Endodermal cell (in vitro differentiated cells): ENCODE data around the gene AQP5. TPM values are rescaled to one million over a fixed set of nuclear protein-coding genes. Genes with fewer than 3 reads are reported as not detected.
A peak's percentile ranks its signal among the peaks of the same experiment; 100 is the strongest.

Experiments
- DNase-seq: peaks from one replicate; pipeline ENCODE4 v3.0.0-alpha.2; 2017
- H3K27ac ChIP-seq: 2 replicates; pipeline ENCODE4 v1.5.1; 2013; ENCODE audit warnings: mild to moderate bottlenecking, low read depth, low read length, moderate library complexity
- H3K27me3 ChIP-seq: 2 replicates; pipeline ENCODE4 v1.6.1; 2013; ENCODE audit warnings: mild to moderate bottlenecking, low read length, moderate library complexity; ENCODE audit not compliant: insufficient read depth, control insufficient read depth, poor library complexity, severe bottlenecking
- H3K36me3 ChIP-seq: 2 replicates; pipeline ENCODE4 v1.7.0; 2013; ENCODE audit warnings: mild to moderate bottlenecking, low read length, moderate library complexity; ENCODE audit not compliant: control insufficient read depth, insufficient read depth
- H3K4me1 ChIP-seq: one replicate; pipeline ENCODE4 v1.7.0; 2013; ENCODE audit warnings: low read length; ENCODE audit not compliant: control insufficient read depth, insufficient read depth
- H3K4me3 ChIP-seq: 2 replicates; pipeline ENCODE4 v1.5.1; 2013; ENCODE audit warnings: mild to moderate bottlenecking, low read length, moderate library complexity
- H3K9ac ChIP-seq: 2 replicates; pipeline ENCODE4 v1.6.1; 2013; ENCODE audit warnings: mild to moderate bottlenecking, low read length, moderate library complexity; ENCODE audit not compliant: poor library complexity, severe bottlenecking; ENCODE audit errors: extremely low read depth
- H3K9me3 ChIP-seq: 2 replicates; pipeline ENCODE4 v1.6.1; 2013; ENCODE audit warnings: mild to moderate bottlenecking, low read length, moderate library complexity; ENCODE audit not compliant: control insufficient read depth
- H3K27ac Mint-ChIP-seq: 2 replicates; pipeline ENCODE4 v1.8.0; 2020; ENCODE audit warnings: mixed read lengths
- H3K27me3 Mint-ChIP-seq: 2 replicates; pipeline ENCODE4 v1.8.0; 2021; ENCODE audit warnings: mild to moderate bottlenecking, mixed read lengths; ENCODE audit not compliant: insufficient read depth
- H3K36me3 Mint-ChIP-seq: 2 replicates; pipeline ENCODE4 v1.8.0; 2020; ENCODE audit warnings: low read depth, mixed read lengths
- H3K4me1 Mint-ChIP-seq: 2 replicates; pipeline ENCODE4 v1.8.0; 2020; ENCODE audit warnings: mixed read lengths
- H3K4me3 Mint-ChIP-seq: 2 replicates; pipeline ENCODE4 v1.8.0; 2020; ENCODE audit warnings: mild to moderate bottlenecking, moderate library complexity, mixed read lengths
- H3K9me3 Mint-ChIP-seq: 2 replicates; pipeline ENCODE4 v1.8.0; 2020; ENCODE audit warnings: mild to moderate bottlenecking, mixed read lengths
- WGBS, 2 experiments: methylation state at CpG; one replicate each; pipeline versions ENCODE4 v1.1.5 to v1.1.7; 2013; ENCODE audit warnings: missing lambda C conversion rate in 2 of 2, mixed read lengths in 1 of 2; ENCODE audit not compliant: insufficient coverage in 1 of 2, insufficient read length in 1 of 2; 5-methylcytosine and 5-hydroxymethylcytosine counted together
- total RNA-seq, 2 donors: library from RNA; stranded (reverse); fragmentation: NEBNext Ultra II Directional in 1 of 2; extraction: Animal tissue kit (Norgen Biotek cat#: 25700) in 1 of 2; gene quantifications; 2 replicates in 1 of 2; 3 replicates in 1 of 2; pipeline ENCODE4 v1.2.1, GENCODE V29; 2021
- TF ChIP-seq, protein P1 (sequence below): fragments of 200-600 bp; sonication (generic); conservative IDR thresholded peaks from 2 replicates; pipeline ENCODE4 v1.5.0; 2021; ENCODE audit warnings: antibody characterized with exemption, mild to moderate bottlenecking

AQP5 gene
- total RNA-seq, 2 donors from 2014 or later = 0.62 to 0.77 TPM

DNA sequence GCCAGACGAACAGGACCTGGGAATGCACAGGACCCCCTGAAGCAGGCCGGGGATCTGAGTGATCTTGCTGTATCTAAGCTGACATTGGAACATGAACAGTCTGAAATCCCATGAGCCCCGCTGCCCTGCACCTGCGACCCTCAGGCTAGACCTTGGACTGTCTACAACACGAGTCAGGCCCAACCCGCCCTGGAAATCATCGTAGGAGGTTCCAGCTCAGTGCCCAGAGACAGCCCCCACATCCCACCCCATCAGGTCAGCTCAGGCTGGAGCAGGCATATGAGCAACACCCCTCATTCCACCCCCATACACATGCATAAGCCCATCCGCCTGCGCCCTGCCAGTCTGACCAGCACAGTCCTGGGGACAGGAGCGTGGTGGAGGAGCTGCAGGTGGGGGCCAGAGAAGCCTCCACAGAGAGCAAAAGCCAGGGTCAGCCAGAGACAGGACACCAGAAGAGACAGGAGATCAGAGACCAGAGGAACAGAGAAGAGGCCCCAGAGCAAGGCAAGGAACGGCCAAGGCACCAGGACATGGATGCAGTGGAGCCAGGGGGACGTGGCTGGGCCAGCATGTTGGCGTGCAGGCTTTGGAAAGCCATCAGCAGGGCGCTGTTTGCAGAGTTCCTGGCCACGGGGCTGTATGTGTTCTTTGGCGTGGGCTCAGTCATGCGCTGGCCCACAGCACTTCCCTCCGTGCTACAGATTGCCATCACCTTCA lies 11.1 kb downstream of the AQP5 start, which contains the start of gene AQP6:
Gene AQP6, plus strand, starts transcription at position 307 of the 720 bp plus-strand sequence. Its CDS starts 227 bp downstream, at position 534.
- peak; percentile 42 for DNase-seq
- Mint-ChIP-seq H3K27me3 (peaks cover 15% of the 10 kb centered on the region), H3K9me3 (no peaks in the 10 kb centered on the region), H3K36me3 (no peaks in the 10 kb centered on the region), H3K4me1 (no peaks in the 10 kb centered on the region), H3K4me3 (no peak within 1 kb of the TSS), H3K27ac (no peak within 1 kb of the TSS)
- no peaks in the 10 kb centered on the region for H3K36me3 ChIP-seq
- H3K4me3 ChIP-seq = no peak within 1 kb of the TSS
- TF ChIP-seq, protein P1, sequence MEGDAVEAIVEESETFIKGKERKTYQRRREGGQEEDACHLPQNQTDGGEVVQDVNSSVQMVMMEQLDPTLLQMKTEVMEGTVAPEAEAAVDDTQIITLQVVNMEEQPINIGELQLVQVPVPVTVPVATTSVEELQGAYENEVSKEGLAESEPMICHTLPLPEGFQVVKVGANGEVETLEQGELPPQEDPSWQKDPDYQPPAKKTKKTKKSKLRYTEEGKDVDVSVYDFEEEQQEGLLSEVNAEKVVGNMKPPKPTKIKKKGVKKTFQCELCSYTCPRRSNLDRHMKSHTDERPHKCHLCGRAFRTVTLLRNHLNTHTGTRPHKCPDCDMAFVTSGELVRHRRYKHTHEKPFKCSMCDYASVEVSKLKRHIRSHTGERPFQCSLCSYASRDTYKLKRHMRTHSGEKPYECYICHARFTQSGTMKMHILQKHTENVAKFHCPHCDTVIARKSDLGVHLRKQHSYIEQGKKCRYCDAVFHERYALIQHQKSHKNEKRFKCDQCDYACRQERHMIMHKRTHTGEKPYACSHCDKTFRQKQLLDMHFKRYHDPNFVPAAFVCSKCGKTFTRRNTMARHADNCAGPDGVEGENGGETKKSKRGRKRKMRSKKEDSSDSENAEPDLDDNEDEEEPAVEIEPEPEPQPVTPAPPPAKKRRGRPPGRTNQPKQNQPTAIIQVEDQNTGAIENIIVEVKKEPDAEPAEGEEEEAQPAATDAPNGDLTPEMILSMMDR = no peak
- WGBS, 2 experiments = 91 to 97% methylated on average over 15 to 18 of the region's 18 CpGs
- H3K9ac ChIP-seq = no peak within 1 kb of the TSS
- H3K4me1 ChIP-seq = no peaks in the 10 kb centered on the region
- no peak within 1 kb of the TSS for H3K27ac ChIP-seq
- H3K9me3 ChIP-seq = no peaks in the 10 kb centered on the region
- H3K27me3 ChIP-seq = peaks cover 37% of the 10 kb centered on the region

DNA sequence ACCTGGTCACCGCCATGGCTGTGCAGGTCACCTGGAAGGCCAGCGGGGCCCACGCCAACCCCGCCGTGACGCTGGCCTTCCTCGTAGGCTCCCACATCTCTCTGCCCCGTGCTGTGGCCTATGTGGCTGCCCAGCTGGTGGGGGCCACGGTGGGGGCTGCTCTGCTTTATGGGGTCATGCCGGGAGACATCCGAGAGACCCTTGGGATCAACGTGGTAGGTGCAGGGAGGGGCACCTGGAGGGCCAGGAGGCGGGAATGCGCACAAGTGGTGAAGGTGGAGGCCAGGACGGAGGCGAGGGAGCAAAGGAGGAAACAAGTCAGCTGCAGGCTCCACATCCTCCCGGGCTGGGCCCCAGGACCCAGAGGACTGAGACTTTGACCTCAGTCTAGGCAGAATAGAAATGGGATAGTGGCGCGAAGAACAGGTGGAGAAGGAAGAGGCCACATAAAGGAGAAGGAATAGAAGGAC lies 11.7 kb downstream of the AQP5 start:
- Histone ChIP-seq H3K9ac (no peak overlapping the region), H3K4me3 (no peak overlapping the region), H3K27ac (no peak overlapping the region), H3K36me3 (no peaks in the 10 kb centered on the region), H3K9me3 (no peaks in the 10 kb centered on the region), H3K4me1 (no peaks in the 10 kb centered on the region), H3K27me3 (peaks cover 31% of the 10 kb centered on the region)
- Mint-ChIP-seq H3K9me3 (no peaks in the 10 kb centered on the region), H3K36me3 (no peaks in the 10 kb centered on the region), H3K4me1 (peaks cover 3% of the 10 kb centered on the region), H3K27me3 (peaks cover 15% of the 10 kb centered on the region), H3K27ac (no peak overlapping the region), H3K4me3 (no peak overlapping the region)
- no peak for DNase-seq
- 92 to 94% methylated on average over 15 to 19 of the region's 19 CpGs for WGBS, 2 experiments
- TF ChIP-seq, protein P1 = no peak

DNA sequence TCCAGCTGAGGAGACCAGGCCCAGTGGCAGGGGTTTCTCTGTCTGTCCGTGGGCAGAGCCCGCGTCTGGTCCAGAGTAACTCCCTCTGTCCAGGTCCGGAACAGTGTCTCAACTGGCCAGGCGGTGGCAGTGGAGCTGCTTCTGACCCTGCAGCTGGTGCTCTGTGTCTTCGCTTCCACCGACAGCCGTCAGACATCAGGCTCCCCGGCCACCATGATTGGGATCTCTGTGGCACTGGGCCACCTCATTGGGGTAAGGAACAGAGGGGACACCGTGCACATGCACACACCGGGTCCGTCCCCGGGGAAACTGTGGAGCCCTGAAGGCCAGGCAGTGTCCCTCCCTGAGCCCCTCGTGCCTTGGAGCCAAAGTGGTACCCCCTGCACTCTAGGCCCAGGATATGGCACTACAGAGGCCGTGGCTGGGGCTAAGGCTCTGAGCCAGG lies 12.6 kb downstream of the AQP5 start:
- H3K27ac Mint-ChIP-seq = no peak overlapping the region
- H3K27ac ChIP-seq = no peak overlapping the region
- H3K9me3 Mint-ChIP-seq = no peaks in the 10 kb centered on the region
- no peak overlapping the region for H3K9ac ChIP-seq
- H3K27me3 Mint-ChIP-seq = peaks cover 17% of the 10 kb centered on the region
- peaks cover 3% of the 10 kb centered on the region for H3K4me1 ChIP-seq
- TF ChIP-seq, protein P1 = peak; percentile 70
- H3K9me3 ChIP-seq = no peaks in the 10 kb centered on the region
- H3K36me3 Mint-ChIP-seq = no peaks in the 10 kb centered on the region
- H3K4me1 Mint-ChIP-seq = peaks cover 11% of the 10 kb centered on the region
- H3K36me3 ChIP-seq = no peaks in the 10 kb centered on the region
- no peak overlapping the region for H3K4me3 ChIP-seq
- WGBS, 2 experiments = 82 to 87% methylated on average over 7 to 15 of the region's 15 CpGs
- H3K4me3 Mint-ChIP-seq = no peak overlapping the region
- peaks cover 22% of the 10 kb centered on the region for H3K27me3 ChIP-seq
- peak; percentile 84 for DNase-seq
